ENCODE measurements around the gene AP3D1. TPM values are rescaled to one million over a fixed set of nuclear protein-coding genes. Genes with fewer than 3 reads are reported as not detected.

AP3D1 gene
- total RNA-seq, 2 experiments from 2014 or later = 73.7 to 74.1 TPM

DNA sequence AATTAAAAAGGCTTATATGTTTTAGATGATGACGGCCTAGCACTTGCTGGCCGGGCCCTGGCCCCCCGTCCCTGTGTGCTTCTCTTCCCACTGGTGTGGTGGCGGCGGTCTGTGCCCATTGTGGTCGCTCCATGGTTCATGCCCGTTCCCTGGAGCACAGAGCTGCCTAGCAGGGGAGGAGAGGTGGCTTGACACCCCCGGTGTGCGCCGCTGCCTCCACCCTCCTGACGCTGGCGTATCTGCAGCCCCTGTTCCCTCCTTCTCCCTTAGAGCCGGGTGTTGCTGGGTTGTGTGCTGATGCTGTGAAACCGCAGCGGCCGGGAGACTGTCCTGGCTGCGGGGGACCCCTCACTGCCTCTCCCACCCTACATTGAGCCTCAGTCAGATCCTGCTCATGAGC lies 41.5 kb upstream of the AP3D1 start:
- ATAC-seq = no peak
- ChIA-PET CTCF (no interaction called here), POLR2A (no interaction called here)
- no peak for DNase-seq
- intact Hi-C loops (cut with micrococcal nuclease) = no loop called here
- no peaks in the 10 kb centered on the region for H3K27me3 Mint-ChIP-seq
- peaks cover 33% of the 10 kb centered on the region for H3K36me3 Mint-ChIP-seq (ENCODE audit: low read depth)
- no peak overlapping the region for H3K4me3 Mint-ChIP-seq
- TF ChIP-seq, protein P1, sequence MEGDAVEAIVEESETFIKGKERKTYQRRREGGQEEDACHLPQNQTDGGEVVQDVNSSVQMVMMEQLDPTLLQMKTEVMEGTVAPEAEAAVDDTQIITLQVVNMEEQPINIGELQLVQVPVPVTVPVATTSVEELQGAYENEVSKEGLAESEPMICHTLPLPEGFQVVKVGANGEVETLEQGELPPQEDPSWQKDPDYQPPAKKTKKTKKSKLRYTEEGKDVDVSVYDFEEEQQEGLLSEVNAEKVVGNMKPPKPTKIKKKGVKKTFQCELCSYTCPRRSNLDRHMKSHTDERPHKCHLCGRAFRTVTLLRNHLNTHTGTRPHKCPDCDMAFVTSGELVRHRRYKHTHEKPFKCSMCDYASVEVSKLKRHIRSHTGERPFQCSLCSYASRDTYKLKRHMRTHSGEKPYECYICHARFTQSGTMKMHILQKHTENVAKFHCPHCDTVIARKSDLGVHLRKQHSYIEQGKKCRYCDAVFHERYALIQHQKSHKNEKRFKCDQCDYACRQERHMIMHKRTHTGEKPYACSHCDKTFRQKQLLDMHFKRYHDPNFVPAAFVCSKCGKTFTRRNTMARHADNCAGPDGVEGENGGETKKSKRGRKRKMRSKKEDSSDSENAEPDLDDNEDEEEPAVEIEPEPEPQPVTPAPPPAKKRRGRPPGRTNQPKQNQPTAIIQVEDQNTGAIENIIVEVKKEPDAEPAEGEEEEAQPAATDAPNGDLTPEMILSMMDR (IDR thresholded peaks at IDR 0.05) = no peak
- no peaks in the 10 kb centered on the region for H3K9me3 Mint-ChIP-seq
- no peak overlapping the region for H3K27ac Mint-ChIP-seq
- H3K4me1 Mint-ChIP-seq (ENCODE audit: low read depth) = no peaks in the 10 kb centered on the region

DNA sequence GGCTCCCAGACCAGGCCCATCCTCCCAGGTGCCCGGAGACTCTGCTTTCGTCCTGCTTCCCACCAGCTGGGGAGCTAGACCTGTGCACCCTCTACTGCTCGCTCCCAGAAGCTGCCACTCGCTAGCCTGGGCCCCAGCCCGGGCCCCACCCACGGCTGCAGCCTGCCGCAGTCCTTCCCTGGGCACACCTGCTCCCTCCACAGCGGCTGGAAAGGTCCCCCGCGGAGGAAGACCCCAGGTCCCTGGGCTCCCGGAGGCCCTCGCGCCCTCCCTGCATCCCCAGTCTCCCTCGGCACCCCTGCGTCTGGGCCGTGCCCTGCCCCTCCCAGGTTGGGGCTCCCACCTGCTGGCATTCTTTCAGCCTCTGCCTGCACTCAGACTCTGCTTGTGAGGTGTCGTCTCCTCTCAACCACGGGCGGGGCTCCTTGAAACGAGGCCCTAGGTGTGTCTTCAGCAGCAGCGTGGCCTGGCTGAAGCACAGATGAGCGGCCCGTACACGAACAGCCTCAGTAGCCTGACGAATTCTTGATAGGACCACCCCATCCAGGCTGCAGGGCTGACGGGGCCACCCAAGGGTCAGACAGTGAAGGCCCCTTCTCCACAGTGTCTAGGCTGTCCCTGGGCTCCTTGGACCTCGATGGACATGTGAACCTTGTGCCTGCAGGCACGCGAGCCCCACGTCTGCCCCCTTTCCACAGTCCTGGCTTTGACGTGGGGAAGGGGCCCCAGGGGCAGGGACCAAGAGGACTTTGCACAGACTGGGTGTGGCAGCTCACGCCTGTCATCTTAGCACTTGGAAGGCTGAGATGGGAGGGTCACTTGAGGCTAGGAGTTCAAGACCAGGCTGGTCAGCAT lies 40.3 kb upstream of the AP3D1 start:
- Mint-ChIP-seq H3K9me3 (no peaks in the 10 kb centered on the region), H3K4me1 (ENCODE audit: low read depth) (peaks cover 3% of the 10 kb centered on the region), H3K27me3 (no peaks in the 10 kb centered on the region), H3K4me3 (no peak overlapping the region), H3K27ac (no peak overlapping the region), H3K36me3 (ENCODE audit: low read depth) (peaks cover 34% of the 10 kb centered on the region)
- ChIA-PET POLR2A (no interaction called here), CTCF (no interaction called here)
- DNase-seq (no peak), ATAC-seq (no peak)
- intact Hi-C loops (cut with micrococcal nuclease) = no loop called here
- TF ChIP-seq, protein P1 (IDR thresholded peaks at IDR 0.05) = no peak

DNA sequence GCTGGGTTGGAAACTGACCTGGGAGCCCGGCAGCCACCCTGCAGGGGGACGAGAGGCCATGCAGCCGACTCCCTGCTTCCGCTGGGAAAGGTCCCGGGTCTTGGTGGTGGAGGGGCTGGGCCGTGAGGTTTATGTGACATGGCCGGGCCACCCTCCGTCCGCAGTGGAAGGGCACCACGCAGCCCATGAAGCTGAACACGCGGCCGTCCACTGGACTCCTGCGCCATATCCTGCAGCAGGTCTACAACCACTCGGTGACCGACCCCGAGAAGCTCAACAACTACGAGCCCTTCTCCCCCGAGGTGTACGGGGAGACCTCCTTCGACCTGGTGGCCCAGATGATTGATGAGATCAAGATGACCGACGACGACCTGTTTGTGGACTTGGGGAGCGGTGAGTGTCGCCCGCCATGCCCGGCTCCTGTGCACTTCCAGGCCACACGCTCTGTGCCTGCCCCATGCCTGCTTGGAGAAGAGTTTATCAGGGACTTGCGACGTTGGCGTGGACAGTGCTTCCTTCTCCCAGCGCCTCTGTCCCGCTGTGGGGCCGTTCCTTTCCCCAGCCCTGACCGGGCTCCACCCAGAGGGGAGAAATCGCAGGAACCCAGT lies 39.6 kb upstream of the AP3D1 start:
- Mint-ChIP-seq H3K27ac (no peak overlapping the region), H3K4me3 (no peak overlapping the region), H3K36me3 (ENCODE audit: low read depth) (peaks cover 36% of the 10 kb centered on the region), H3K27me3 (no peaks in the 10 kb centered on the region), H3K9me3 (no peaks in the 10 kb centered on the region), H3K4me1 (ENCODE audit: low read depth) (peaks cover 3% of the 10 kb centered on the region)
- ATAC-seq (no peak), DNase-seq (no peak)
- ChIA-PET POLR2A (no interaction called here), CTCF (no interaction called here)
- intact Hi-C loops (cut with micrococcal nuclease) = no loop called here
- TF ChIP-seq, protein P1 (IDR thresholded peaks at IDR 0.05) = no peak

DNA sequence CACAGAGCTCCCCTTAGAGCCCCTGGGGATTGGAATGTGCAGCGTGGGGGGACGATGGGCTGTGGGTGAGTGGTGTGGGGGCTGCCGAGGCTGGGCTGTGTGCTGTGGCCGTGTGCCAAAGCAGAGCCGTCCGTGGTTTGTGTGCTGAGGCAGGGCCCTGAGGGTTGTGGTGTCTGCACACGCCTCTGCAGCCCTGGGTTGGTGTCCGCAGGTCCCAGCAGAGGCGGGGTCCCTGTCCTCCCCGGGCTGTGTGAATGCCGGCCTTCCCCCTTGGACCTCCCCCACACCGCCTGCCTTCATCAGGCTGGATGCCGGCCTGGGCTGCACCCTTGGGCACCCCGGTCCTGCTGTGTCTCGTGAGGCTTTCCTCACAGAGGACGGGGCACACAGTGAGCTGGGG lies 38.5 kb upstream of the AP3D1 start:
- H3K27ac Mint-ChIP-seq = no peak overlapping the region
- TF ChIP-seq, protein P1 (IDR thresholded peaks at IDR 0.05) = no peak
- H3K4me3 Mint-ChIP-seq = no peak overlapping the region
- H3K27me3 Mint-ChIP-seq = no peaks in the 10 kb centered on the region
- H3K4me1 Mint-ChIP-seq (ENCODE audit: low read depth) = peaks cover 4% of the 10 kb centered on the region
- POLR2A ChIA-PET = no interaction called here
- intact Hi-C loops (cut with micrococcal nuclease) = no loop called here
- no peak for DNase-seq
- H3K36me3 Mint-ChIP-seq (ENCODE audit: low read depth) = peaks cover 42% of the 10 kb centered on the region
- CTCF ChIA-PET = no interaction called here
- H3K9me3 Mint-ChIP-seq = no peaks in the 10 kb centered on the region
- ATAC-seq = no peak

DNA sequence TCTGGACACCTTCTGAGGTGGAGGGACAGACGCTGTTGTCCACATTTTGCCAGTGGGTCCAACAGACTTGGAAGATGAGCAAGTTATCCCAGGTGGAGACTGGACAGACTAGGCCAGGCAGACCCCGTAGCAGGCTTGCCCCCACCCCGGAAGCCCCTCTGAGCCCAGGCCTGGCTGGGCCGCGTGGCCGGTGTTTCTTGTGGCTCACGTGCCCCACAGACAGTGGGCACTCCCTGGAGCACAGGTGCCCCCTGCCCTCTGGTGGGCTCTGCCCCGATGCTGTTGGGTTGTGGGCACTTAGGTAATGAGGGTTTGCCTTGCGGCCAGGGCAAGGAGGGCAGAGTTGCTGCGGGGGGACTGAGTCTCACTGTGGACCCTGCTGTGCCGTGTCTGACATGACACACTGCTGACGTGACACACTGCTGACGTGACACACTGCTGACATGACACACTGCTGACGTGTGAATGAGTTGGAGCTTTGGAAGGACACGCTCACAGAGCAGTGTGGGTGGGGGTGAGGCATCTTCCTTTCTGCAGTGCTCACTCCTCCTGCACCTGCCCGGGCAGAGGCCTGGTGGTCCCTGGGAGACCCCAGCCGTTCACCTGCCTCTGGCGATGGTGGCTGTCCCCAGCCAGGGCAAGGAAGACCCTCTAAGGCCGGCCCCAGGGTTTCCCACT lies 37.5 kb upstream of the AP3D1 start:
- DNase-seq = peak; percentile 38
- peaks cover 47% of the 10 kb centered on the region for H3K36me3 Mint-ChIP-seq (ENCODE audit: low read depth)
- intact Hi-C loops (cut with micrococcal nuclease) = no loop called here

More for the DNA sequence above, 37.5 kb upstream of the AP3D1 start:
- ATAC-seq = peak; percentile 65
- CTCF ChIA-PET = no interaction called here
- H3K4me1 Mint-ChIP-seq (ENCODE audit: low read depth) = peaks cover 6% of the 10 kb centered on the region
- H3K4me3 Mint-ChIP-seq = no peak overlapping the region
- H3K27ac Mint-ChIP-seq = no peak overlapping the region
- POLR2A ChIA-PET = interaction anchor here (0.6 kb wide), 1 partner anchor 14 kb away, joined by 3 read pairs; no protein-coding TSS in a partner anchor
- no peaks in the 10 kb centered on the region for H3K9me3 Mint-ChIP-seq
- H3K27me3 Mint-ChIP-seq = no peaks in the 10 kb centered on the region
- TF ChIP-seq, protein P1 (IDR thresholded peaks at IDR 0.05) = no peak

All from activated CD8-positive, alpha-beta T cell treated with anti-CD3 and anti-CD28 coated beads for 36 hours (primary cell).